ENCODE measurements around the gene SCG2. TPM values are rescaled to one million over a fixed set of nuclear protein-coding genes. Genes with fewer than 3 reads are reported as not detected.

The SCG2 gene
- total RNA-seq, 3 donors from 2014 or later = 3.5 to 11.5 (median 4.2) TPM

DNA sequence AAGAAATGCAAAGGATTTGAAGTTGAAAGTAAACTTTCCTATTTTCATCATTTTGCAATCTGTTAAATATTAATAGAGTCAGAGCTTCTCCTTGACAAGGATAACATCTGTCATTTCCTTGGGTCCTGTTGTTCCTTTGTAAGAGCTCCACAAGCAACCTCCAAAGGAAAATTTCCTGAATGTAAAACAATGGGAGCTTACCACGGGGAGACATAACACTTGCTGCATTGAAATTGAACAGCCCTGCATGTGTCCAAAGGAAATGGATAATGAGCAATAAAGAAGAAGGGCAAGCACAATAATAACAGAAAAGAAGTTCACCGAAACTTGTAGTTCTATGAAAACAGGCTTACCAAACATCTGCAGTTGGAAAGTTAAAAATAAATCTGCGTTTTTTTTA lies 42.0 kb upstream of the SCG2 start:
- intact Hi-C loops (cut with DNase I, micrococcal nuclease) = no loop called here
- ATAC-seq (no peak), DNase-seq (no peak)
- H3K9me3 ChIP-seq = no peaks in the 10 kb centered on the region
- H3K36me3 ChIP-seq (ENCODE audit: low read depth) = no peaks in the 10 kb centered on the region
- H3K4me1 ChIP-seq (ENCODE audit: low read depth) = no peaks in the 10 kb centered on the region
- no peak for TF ChIP-seq CTCF (IDR thresholded peaks at IDR 0.05)
- no peak overlapping the region for H3K4me3 ChIP-seq

DNA sequence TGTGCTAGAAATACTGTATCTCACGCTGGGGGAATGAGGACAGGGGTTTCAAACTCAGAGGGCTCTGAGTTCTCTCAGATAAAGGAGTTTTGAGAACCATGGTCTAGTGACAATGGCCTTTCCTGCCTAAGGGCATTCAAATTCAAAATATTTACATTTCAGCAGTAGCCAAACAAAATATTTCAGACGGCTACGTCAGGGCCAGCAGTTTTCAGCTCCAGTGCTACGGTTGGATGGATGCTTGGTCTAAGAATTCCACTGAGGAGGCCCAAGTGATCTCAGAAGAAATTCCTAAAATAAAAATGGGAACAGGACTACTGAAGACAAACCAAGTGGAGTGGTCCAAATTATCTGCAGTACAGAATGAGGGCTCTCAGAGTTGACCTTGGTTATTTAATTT lies 41.1 kb upstream of the SCG2 start:
- Histone ChIP-seq H3K36me3 (ENCODE audit: low read depth) (no peaks in the 10 kb centered on the region), H3K4me1 (ENCODE audit: low read depth) (no peaks in the 10 kb centered on the region), H3K9me3 (no peaks in the 10 kb centered on the region), H3K4me3 (no peak overlapping the region)
- DNase-seq (no peak), ATAC-seq (no peak)
- TF ChIP-seq CTCF (IDR thresholded peaks at IDR 0.05) = no peak
- intact Hi-C loops (cut with DNase I, micrococcal nuclease) = no loop called here

DNA sequence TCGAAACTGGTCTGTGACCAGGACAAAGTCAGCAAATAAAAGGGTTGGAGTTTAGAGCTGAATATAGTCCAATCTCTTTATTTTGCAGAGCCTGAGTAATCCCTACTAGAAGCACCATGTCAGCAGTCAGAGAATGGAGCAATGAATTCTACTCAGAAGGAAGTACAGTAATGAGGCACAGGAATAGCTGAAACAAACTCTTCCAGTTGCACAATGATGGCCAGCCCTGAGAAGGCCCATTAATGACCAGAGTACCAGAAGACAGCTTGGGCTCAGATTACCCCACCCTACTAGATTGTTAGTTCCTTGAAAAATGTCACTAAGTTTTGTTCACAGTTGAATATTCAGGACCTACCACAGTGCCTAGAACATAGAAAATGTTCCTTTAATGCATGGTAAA lies 40.3 kb upstream of the SCG2 start:
- no peak for DNase-seq
- Histone ChIP-seq H3K4me1 (ENCODE audit: low read depth) (no peaks in the 10 kb centered on the region), H3K36me3 (ENCODE audit: low read depth) (no peaks in the 10 kb centered on the region), H3K9me3 (no peaks in the 10 kb centered on the region), H3K4me3 (no peak overlapping the region)
- no peak for TF ChIP-seq CTCF (IDR thresholded peaks at IDR 0.05)
- no peak for ATAC-seq
- intact Hi-C loops (cut with DNase I, micrococcal nuclease) = no loop called here

DNA sequence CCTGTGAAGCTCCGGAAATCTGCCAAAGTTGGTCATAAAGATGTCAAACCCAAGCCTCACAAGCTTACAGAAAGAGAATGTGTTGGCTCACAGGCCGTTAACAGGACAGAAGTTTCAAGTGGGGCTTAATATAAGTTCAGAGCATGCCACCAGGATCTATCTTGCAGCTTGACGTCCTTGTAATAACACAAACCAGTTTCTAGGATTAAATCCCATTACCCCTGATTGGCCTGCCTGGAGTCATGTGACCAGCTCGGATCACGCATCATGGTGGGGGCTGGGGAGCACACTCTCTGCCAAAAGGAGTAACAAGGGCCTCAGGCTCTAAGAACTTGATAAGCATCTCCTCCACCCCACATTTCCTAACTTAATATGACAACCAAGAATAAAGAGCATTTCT lies 38.9 kb upstream of the SCG2 start:
- Histone ChIP-seq H3K9me3 (no peaks in the 10 kb centered on the region), H3K4me3 (no peak overlapping the region), H3K36me3 (ENCODE audit: low read depth) (no peaks in the 10 kb centered on the region), H3K4me1 (ENCODE audit: low read depth) (no peaks in the 10 kb centered on the region)
- intact Hi-C loops (cut with DNase I, micrococcal nuclease) = no loop called here
- no peak for TF ChIP-seq CTCF (IDR thresholded peaks at IDR 0.05)
- DNase-seq (no peak), ATAC-seq (no peak)

DNA sequence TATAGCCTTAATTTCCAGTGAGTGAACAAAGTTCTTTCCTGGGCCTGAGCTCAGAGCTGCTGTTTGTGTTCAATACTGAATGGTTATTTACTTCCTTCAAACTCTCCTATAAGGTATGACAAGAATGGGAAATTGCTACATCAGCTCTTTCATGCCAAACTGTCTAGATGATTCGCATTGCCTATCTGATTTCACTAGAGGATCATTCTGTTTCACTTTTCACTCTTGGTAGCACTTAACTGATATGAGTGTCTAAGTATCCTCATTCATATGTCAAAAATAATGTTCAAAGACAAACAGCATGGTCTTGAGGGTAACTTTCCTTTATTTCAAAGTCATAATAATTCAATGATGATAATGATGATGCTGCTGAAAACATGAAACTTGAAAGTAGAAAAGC lies 32.9 kb upstream of the SCG2 start:
- H3K4me3 ChIP-seq = no peak overlapping the region
- no peaks in the 10 kb centered on the region for H3K9me3 ChIP-seq
- H3K4me1 ChIP-seq (ENCODE audit: low read depth) = no peaks in the 10 kb centered on the region
- intact Hi-C loops (cut with DNase I, micrococcal nuclease) = no loop called here
- H3K36me3 ChIP-seq (ENCODE audit: low read depth) = no peaks in the 10 kb centered on the region
- TF ChIP-seq CTCF (IDR thresholded peaks at IDR 0.05) = no peak
- no peak for DNase-seq
- ATAC-seq = no peak

DNA sequence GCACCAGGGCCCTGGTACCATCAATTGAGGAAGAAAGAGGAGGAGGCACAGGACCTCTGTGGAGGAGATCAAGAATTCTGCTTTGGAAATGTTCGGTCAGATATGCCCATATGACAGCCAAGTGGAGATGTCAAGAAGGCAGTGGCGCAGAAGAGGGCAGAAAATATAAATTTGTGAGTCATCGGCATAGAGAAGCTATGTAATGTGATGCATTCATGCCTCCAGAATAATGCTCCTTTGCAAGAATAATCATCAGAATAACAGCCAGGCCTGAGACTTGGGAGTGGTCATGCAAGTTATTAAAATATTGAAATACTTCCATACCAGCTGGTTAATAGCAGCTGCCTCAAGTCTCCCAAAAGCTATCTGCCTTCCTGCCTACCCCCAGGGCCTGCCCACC lies 32.1 kb upstream of the SCG2 start:
- ATAC-seq (no peak), DNase-seq (no peak)
- TF ChIP-seq CTCF (IDR thresholded peaks at IDR 0.05) = no peak
- no peaks in the 10 kb centered on the region for H3K4me1 ChIP-seq (ENCODE audit: low read depth)
- no peaks in the 10 kb centered on the region for H3K36me3 ChIP-seq (ENCODE audit: low read depth)
- intact Hi-C loops (cut with DNase I, micrococcal nuclease) = no loop called here
- H3K4me3 ChIP-seq = no peak overlapping the region
- H3K9me3 ChIP-seq = no peaks in the 10 kb centered on the region
